IMR-90 (cell line): ENCODE measurements around the gene KRTAP5-7. TPM values are rescaled to one million over a fixed set of nuclear protein-coding genes. Genes with fewer than 3 reads are reported as not detected.
"Not testable (repeated sequence)": the region's sequence is repeated elsewhere in the genome, so short reads cannot be mapped to it uniquely, and the experiment has no call there.

Experiments used
- ATAC-seq: fragments of 200-7000 bp; cut with Tn5 transposase; 2 replicates; pipeline ENCODE4 v1.9.1; 2020; ENCODE audit warnings: low read depth, mild to moderate bottlenecking, moderate library complexity
- BruUV-seq: library from RNA; stranded (reverse); fragments of 400-500 nt; replicated peaks from 2 replicates; lab custom pipeline; 2021; lab: Mats Ljungman, UMichigan
- CTCF ChIA-PET: fragments of 300-600 bp; formaldehyde crosslinking; extraction: SDS; loops from one replicate; lab custom pipeline; 2021; ENCODE audit warnings: antibody characterized with exemption; lab: Yijun Ruan, JAX
- POLR2A ChIA-PET: fragments of 300-600 bp; sonication (Branson Sonifier 250); formaldehyde crosslinking; loops from one replicate; lab custom pipeline; 2022; ENCODE audit warnings: antibody characterized with exemption; ENCODE audit not compliant: unreplicated experiment; lab: Charles Lee
- DNase-seq: peaks from one replicate; pipeline ENCODE4 v3.0.0; 2013
- H2AFZ ChIP-seq: replicated peaks from 2 replicates; pipeline ENCODE3; 2013; ENCODE audit warnings: low read length, mild to moderate bottlenecking; ENCODE audit not compliant: poor library complexity
- H2AK5ac ChIP-seq: 2 replicates; pipeline ENCODE4 v1.6.1; 2013; ENCODE audit warnings: low read depth, low read length, inconsistent platforms
- H2AK9ac ChIP-seq: replicated peaks from 2 replicates; pipeline ENCODE3; 2013; ENCODE audit warnings: mild to moderate bottlenecking, low read depth, low read length, moderate library complexity; ENCODE audit not compliant: poor library complexity
- H2BK120ac ChIP-seq: 2 replicates; pipeline ENCODE4 v1.6.1; 2013; ENCODE audit warnings: low read depth, low read length, inconsistent platforms
- H2BK15ac ChIP-seq: 3 replicates; pipeline ENCODE4 v1.6.1; 2013; ENCODE audit warnings: low read depth, low read length, inconsistent platforms
- H2BK20ac ChIP-seq: 2 replicates; pipeline ENCODE4 v1.6.1; 2013; ENCODE audit warnings: low read depth, mild to moderate bottlenecking, inconsistent platforms, low read length, moderate library complexity
- H2BK5ac ChIP-seq: 2 replicates; pipeline ENCODE4 v1.6.1; 2013; ENCODE audit warnings: mild to moderate bottlenecking, low read depth, low read length, inconsistent platforms; ENCODE audit not compliant: poor library complexity, severe bottlenecking
- H3K14ac ChIP-seq: replicated peaks from 2 replicates; pipeline ENCODE4 v1.6.1; 2013; ENCODE audit warnings: low read depth, low read length, inconsistent platforms
- H3K18ac ChIP-seq: 2 replicates; pipeline ENCODE4 v1.6.1; 2013; ENCODE audit warnings: low read depth, low read length, control low read depth
- H3K23ac ChIP-seq: 2 replicates; pipeline ENCODE4 v1.6.1; 2013; ENCODE audit warnings: low read depth, low read length, inconsistent platforms
- H3K27ac ChIP-seq: 2 replicates; pipeline ENCODE4 v1.5.1; 2013; ENCODE audit warnings: mild to moderate bottlenecking, control low read depth, low read length; ENCODE audit not compliant: insufficient read depth
- H3K27me3 ChIP-seq: 2 replicates; pipeline ENCODE4 v1.6.1; 2013; ENCODE audit warnings: low read length; ENCODE audit not compliant: control insufficient read depth, insufficient read depth
- H3K36me3 ChIP-seq: 2 replicates; pipeline ENCODE4 v1.6.1; 2013; ENCODE audit warnings: low read length, mixed read lengths; ENCODE audit not compliant: control insufficient read depth, insufficient read depth
- H3K4ac ChIP-seq: 2 replicates; pipeline ENCODE4 v1.6.1; 2013; ENCODE audit warnings: low read depth, low read length, inconsistent platforms
- H3K4me1 ChIP-seq: 2 replicates; pipeline ENCODE4 v1.6.1; 2013; ENCODE audit warnings: low read length, mixed read lengths; ENCODE audit not compliant: control insufficient read depth, insufficient read depth
- H3K4me2 ChIP-seq: 2 replicates; pipeline ENCODE4 v1.6.1; 2013; ENCODE audit warnings: low read depth, mild to moderate bottlenecking, control low read depth, low read length, moderate library complexity
- H3K4me3 ChIP-seq: 2 replicates; pipeline ENCODE4 v1.5.1; 2013; ENCODE audit warnings: low read depth, mild to moderate bottlenecking, control low read depth, low read length, moderate library complexity; ENCODE audit not compliant: insufficient read depth
- H3K56ac ChIP-seq: 2 replicates; pipeline ENCODE4 v1.6.1; 2013; ENCODE audit warnings: low read length, inconsistent platforms; ENCODE audit not compliant: insufficient read depth; ENCODE audit errors: extremely low read depth
- H3K79me1 ChIP-seq, 2 experiments: 2 replicates each; pipeline ENCODE4 v1.6.1; 2013; ENCODE audit warnings: low read length in 2 of 2, inconsistent platforms in 1 of 2, low read depth in 1 of 2
- H3K9ac ChIP-seq: 2 replicates; pipeline ENCODE4 v1.6.1; 2013; ENCODE audit warnings: low read depth, low read length, control low read depth
- H3K9me1 ChIP-seq: 2 replicates; pipeline ENCODE4 v1.6.1; 2013; ENCODE audit warnings: low read length, inconsistent platforms; ENCODE audit not compliant: insufficient read depth
- H3K9me3 ChIP-seq: 2 replicates; pipeline ENCODE4 v1.6.1; 2013; ENCODE audit warnings: low read length; ENCODE audit not compliant: control insufficient read depth, insufficient read depth
- H4K20me1 ChIP-seq: 2 replicates; pipeline ENCODE4 v1.6.1; 2013; ENCODE audit warnings: low read length, inconsistent platforms; ENCODE audit not compliant: insufficient read depth
- H4K5ac ChIP-seq: 2 replicates; pipeline ENCODE4 v1.6.1; 2013; ENCODE audit warnings: mild to moderate bottlenecking, low read depth, low read length, control low read depth
- H4K8ac ChIP-seq, 2 experiments: 2 replicates each; pipeline ENCODE4 v1.6.1; 2013; ENCODE audit warnings: low read depth in 2 of 2, low read length in 2 of 2, control low read depth in 1 of 2, inconsistent platforms in 1 of 2
- H4K91ac ChIP-seq: 2 replicates; pipeline ENCODE4 v1.6.1; 2013; ENCODE audit warnings: low read depth, low read length, inconsistent platforms; ENCODE audit not compliant: insufficient read depth
- CEBPB ChIP-seq: IDR thresholded peaks from 2 replicates; pipeline ENCODE4 v1.6.1; 2012; ENCODE audit warnings: low read depth, low read length, improper control_type of control experiment
- ELK1 ChIP-seq: fragments of 150-350 bp; IDR thresholded peaks from 2 replicates; pipeline ENCODE4 v1.6.1; 2016; ENCODE audit warnings: low read depth, mild to moderate bottlenecking, low read length, moderate library complexity, borderline replicate concordance
- MAFK ChIP-seq: IDR thresholded peaks from 2 replicates; pipeline ENCODE4 v1.6.1; 2012; ENCODE audit warnings: low read depth, low read length, improper control_type of control experiment
- RCOR1 ChIP-seq: IDR thresholded peaks from 2 replicates; pipeline ENCODE4 v1.6.1; 2012; ENCODE audit warnings: mild to moderate bottlenecking, low read length, improper control_type of control experiment; ENCODE audit not compliant: insufficient replicate concordance
- WGBS, 2 experiments: methylation state at CpG; one replicate each; pipeline versions ENCODE4 v1.1.5 to v1.1.7; 2013; ENCODE audit warnings: missing lambda C conversion rate in 2 of 2; ENCODE audit not compliant: insufficient read length in 1 of 2; ENCODE audit errors: extremely low coverage in 2 of 2; 5-methylcytosine and 5-hydroxymethylcytosine counted together
- dilution Hi-C: fragments of 300-500 bp; cut with HindIII; formaldehyde crosslinking; loops from one replicate; pipeline ENCODE4 v1.14.3; 2018; ENCODE audit warnings: low sequenced_read_pairs; ENCODE audit not compliant: unreplicated experiment
- in situ Hi-C: fragments of 300-500 bp; cut with MboI; formaldehyde crosslinking; loops from 3 replicates; pipeline ENCODE4 v1.14.3; 2019; ENCODE audit warnings: low sequenced_read_pairs, inconsistent platforms, mixed read lengths
- intact Hi-C: fragments of 100-400 bp; cut with micrococcal nuclease; formaldehyde crosslinking; loops from 2 replicates; pipeline ENCODE4 v1.10.0; 2022
- polyA plus RNA-seq, 3 experiments: library from polyadenylated mRNA; depleted of rRNA; stranded (reverse); fragments of >200 nt; gene quantifications; 2 replicates each; pipeline ENCODE4 v1.2.3, GENCODE V29; 2012; ENCODE audit warnings: low replicate concordance in 1 of 3
- total RNA-seq: library from RNA; depleted of rRNA; stranded (reverse); fragments of >200 nt; gene quantifications from 2 replicates; pipeline ENCODE4 v1.2.3, GENCODE V29; 2012

KRTAP5-7 gene
- total and polyA plus RNA-seq, 2 of the 4 experiments (the other 2 are of a cell fraction), result not detected

DNA sequence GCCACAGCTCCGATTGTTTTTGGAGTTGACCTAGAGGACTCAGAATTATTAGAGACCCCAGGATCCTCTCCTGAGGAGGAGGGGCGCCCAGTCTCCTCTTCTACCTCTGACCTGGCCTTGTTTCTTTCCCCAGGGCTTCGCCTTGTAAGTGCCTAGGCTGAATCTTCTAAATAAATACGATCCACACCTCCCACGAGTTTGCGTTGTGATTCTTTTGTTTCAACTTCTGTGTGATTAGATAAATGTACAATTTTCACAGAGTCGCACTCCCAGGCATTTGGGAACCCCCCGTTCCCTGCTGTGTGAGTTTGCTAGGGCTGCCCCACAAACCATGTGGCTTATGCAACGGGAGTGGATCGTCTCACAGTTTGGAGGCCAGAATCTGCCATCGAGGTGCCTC is 11.9 kb downstream of the KRTAP5-7 start:
- CTCF ChIA-PET, result no interaction called here
- Histone ChIP-seq H3K18ac (no peak overlapping the region), H3K79me1 (no peaks in the 10 kb centered on the region), H3K27me3 (peaks cover 14% of the 10 kb centered on the region), H3K9me1 (no peaks in the 10 kb centered on the region), H3K14ac (no peak overlapping the region), H3K4me2 (no peak overlapping the region), H4K20me1 (no peaks in the 10 kb centered on the region), H3K36me3 (no peaks in the 10 kb centered on the region), H2BK20ac (no peak overlapping the region), H3K27ac (no peak overlapping the region), H2BK5ac (no peak overlapping the region), H2AFZ (no peak overlapping the region), H2AK9ac (no peak overlapping the region), H2AK5ac (no peak overlapping the region), H4K8ac (no peak overlapping the region), H3K9ac (no peak overlapping the region), H3K4me1 (no peaks in the 10 kb centered on the region), H3K56ac (no peak overlapping the region), H3K4me3 (no peak overlapping the region), H3K9me3 (no peaks in the 10 kb centered on the region), H2BK120ac (no peak overlapping the region), H4K91ac (no peak overlapping the region), H3K23ac (no peak overlapping the region), H2BK15ac (no peak overlapping the region), H4K5ac (no peak overlapping the region), H3K4ac (no peak overlapping the region)
- DNase-seq, result no peak
- TF ChIP-seq CEBPB (no peak), RCOR1 (no peak), MAFK (no peak), ELK1 (no peak)
- WGBS, 2 experiments, result no CpG with 5 or more reads among the region's 11 CpGs
- no peak for ATAC-seq
- dilution Hi-C loops, result no loop called here
- in situ Hi-C loops, result no loop called here
- no TSS peak for BruUV-seq
- POLR2A ChIA-PET, result no interaction called here
- intact Hi-C loops, result no loop called here

DNA sequence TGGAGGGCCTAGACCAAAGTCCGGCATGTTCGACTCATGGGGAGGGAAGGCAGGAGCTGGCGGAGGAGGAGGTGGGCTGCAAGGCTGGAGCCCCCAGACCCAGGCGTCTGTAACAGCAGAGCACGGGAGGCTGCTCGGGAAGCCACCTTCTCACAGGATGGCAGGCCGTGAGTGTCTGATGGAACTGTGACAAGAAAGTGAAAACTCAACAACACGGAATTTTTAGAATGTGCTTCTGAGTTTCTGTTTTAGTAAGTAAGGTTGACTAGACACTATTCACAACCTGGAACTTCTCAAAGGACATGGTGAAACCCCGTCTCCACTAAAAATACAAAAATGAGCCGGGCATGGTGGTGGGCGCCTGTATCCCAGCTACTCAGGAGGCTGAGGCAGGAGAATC is 12.9 kb downstream of the KRTAP5-7 start:
- in situ Hi-C loops, CTCF ChIA-PET, H3K23ac ChIP-seq, POLR2A ChIA-PET, H3K18ac ChIP-seq, H2AK5ac ChIP-seq, H3K4me1 ChIP-seq, H4K91ac ChIP-seq, H2BK5ac ChIP-seq, H3K4ac ChIP-seq, H2AFZ ChIP-seq, H3K27ac ChIP-seq, dilution Hi-C loops, H3K4me2 ChIP-seq, H3K9me1 ChIP-seq, H4K8ac ChIP-seq, H2AK9ac ChIP-seq, H3K9ac ChIP-seq, ATAC-seq, H4K5ac ChIP-seq, H2BK120ac ChIP-seq, H3K14ac ChIP-seq, H4K20me1 ChIP-seq, H3K9me3 ChIP-seq, BruUV-seq, H3K79me1 ChIP-seq, H3K36me3 ChIP-seq, H2BK20ac ChIP-seq, H3K4me3 ChIP-seq, H3K56ac ChIP-seq, intact Hi-C loops, H2BK15ac ChIP-seq, DNase-seq: not testable (repeated sequence)
- H3K27me3 ChIP-seq, result peaks cover 14% of the 10 kb centered on the region
- WGBS, 2 experiments, result 91% methylated on average over 7 of the region's 11 CpGs; no CpG with 5 or more reads in 1 of the 2 experiments
